Ureter (tissue), 1 donor: Measurements from ENCODE around the gene SPECC1. TPM values are rescaled to one million over a fixed set of nuclear protein-coding genes. Genes with fewer than 3 reads are reported as not detected.
"Not testable (repeated sequence)": the region's sequence is repeated elsewhere in the genome, so short reads cannot be mapped to it uniquely, and the experiment has no call there.

ENCODE experiments used
- DNase-seq: peaks from one replicate; pipeline ENCODE4 v3.0.0-alpha.2; 2020; ENCODE audit warnings: low spot score
- total RNA-seq: library from RNA; stranded (reverse); gene quantifications from one replicate; pipeline ENCODE4 v1.2.4, GENCODE V29; 2023
- donor health status: DM: yes; HTN: yes; CAD: no.

Gene SPECC1
- total RNA-seq, 1 donor from 2014 or later: 26.2 TPM

DNA sequence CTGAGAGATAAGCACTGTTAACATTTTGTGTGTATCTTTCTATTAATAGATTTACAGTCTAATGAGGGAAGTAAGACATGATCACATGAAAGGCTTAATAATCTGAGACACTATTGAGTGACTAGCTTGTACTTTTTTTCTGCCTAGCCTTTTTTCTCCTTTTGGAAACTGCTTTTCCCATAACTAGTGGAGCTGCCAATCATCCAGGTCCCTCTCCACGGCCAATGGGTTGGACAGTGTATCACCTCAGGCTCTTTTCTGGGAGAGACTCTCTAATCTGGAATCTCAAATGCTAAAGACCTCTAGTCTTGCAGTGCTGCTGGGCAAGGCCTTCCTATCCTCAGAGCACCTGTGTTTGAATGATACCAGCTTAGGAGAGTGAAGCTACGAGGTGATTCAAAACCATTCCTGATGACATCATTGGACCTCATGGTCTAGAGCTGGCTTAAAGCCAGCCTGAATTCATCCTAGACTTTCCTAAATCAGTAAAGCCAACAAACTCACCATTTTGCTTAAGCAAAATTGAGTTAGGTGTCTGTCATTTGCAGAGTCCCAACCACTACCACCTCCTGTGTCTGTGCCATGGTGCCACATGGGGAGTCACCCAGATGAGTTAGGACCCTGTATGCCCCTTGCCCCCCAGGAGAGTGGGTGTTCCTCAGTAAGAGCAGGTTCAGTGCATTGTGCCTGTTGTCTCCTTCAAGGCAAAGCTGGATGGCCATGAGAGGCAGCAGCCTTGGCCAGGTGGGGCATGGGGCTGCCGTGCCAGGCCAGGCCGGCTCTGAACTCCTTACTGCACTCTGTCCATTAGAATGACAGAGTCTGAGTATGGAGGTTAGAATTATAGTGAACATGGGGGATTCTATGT lies 62.9 kb downstream of the SPECC1 start:
- no peak for DNase-seq

DNA sequence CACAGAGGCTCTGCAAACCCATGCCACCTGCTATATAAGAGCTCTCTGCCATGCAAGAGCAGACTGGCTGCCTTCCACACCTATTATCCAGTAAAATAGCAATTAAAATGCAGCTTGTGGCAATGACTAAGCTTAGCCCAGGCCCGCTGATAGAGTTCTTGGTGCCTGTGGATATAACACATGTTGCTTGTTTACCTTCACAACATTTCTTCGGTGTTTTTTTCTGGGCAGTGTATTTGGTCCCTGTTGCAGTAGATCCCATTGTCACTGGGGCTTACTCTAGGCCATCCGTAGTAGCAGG lies 63.5 kb downstream of the SPECC1 start:
- DNase-seq: no peak

DNA sequence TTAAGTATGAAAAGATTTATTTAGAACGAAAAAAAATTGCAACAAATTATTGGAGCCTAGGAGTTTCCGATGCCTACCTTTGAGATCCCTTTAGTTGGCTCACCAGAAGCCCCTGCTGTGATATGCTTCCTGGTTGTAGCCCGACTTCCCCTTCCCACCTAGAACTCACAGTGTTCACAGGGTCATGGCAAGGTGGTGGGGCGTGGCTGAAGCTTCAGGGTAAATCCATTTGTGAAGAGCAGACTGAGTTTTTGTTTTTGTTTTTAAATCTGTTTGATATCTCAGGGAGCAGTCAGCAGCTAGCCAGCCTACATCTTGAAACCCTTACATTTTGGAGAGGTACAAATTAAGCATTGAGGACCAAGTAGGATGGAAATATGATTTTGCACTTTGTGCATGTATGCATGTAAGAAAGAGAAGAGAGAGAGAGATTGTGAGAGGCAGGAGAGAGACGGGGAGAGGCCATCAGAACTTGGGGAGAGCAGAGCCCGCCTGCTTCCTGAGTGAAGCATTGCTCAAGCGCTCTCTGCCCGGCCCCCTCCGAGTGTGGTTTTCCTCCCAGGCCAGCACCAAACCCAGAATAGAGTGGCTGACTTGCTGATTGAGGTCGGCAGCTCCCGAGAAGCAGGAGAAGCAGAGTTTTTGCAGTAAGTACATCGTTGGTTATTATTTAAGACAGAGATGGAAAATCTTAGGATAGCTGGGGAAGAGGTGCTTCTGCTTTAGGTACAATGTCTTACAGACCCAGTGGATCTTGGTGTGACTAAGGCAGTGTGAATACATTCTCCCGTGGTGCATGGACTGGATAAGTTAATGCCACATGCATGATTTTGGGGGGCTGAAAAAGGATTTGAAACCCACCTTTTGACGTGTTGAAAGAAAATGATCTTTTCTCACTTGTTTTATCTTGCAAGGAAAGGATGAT lies 64.2 kb downstream of the SPECC1 start:
- DNase-seq: no peak

DNA sequence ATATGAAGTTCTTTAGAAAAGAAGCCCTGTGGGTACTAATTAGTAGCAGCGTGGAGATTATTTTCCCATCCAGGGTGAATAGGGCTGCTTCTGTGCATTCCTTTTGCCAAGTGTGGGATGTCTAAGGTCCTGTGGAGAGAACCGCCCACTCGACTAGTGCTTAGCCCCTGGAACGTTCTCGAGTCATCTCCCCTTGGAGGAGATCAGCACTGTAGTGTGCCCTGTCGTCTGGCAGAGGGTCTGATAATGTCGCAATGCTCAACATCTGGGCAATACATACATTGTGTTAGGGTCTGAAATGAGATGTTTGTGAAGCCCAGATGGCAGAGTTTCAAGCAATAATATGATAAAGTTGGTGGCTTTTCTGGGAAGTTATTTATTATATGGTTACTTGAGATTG lies 64.8 kb downstream of the SPECC1 start:
- DNase-seq: no peak

DNA sequence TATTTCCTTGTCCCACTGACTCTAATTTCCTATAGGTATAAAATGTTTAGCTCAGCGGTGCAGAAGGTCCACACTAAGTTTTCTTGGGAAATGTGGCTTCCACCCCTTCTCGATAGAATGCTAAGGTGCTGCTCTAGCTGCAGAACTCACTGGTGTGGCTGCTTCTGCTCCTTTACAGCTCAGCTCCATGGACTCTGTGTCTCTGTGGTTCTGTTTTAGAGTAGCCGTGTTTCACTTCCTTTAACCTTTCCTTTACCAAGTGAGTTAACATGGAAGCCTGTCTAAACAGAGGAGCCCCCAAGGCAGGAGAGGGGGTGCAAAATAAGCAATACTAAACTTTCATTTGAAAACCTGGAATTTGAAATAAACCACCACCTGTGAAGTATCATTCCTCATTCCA lies 65.3 kb downstream of the SPECC1 start:
- DNase-seq: no peak

GRCh38 chr17:20076137-20076536 lies 67.0 kb downstream of the SPECC1 start:
- not testable (repeated sequence) for DNase-seq

DNA sequence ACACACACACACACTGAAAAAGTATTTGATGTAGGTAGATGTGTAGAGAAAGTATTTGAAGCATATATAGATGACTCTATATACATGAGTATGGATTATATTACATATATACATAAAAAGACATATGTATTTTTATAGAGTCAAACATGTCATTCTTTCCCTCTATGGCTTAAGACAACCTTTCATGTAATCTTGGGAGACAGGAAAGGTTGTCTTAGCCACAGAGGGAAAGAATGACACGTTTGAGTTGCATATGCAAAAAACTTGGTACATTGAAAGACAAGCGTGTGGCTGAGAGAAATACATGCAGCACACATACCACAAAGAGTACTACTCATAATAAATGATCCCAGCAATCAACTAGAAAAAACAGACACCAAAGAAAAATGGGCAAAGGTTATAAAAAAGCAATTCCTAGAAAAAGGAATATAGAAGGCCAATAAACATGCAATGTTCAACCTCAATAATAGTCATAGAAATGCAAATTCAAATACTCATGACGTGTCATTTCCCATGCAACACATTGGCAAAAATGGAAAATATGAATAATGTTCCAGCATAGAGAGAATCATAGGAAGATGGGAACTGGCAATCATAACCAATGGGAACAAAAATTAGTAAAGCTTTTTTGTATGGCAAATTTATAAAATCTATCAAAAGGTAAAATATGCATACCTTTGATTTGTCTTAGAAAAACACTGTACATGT lies 69.0 kb downstream of the SPECC1 start:
- DNase-seq: no peak

- no peak for DNase-seq
Measured at GRCh38 chr17:20080513-20080912, 71.4 kb downstream of the SPECC1 start.

DNA sequence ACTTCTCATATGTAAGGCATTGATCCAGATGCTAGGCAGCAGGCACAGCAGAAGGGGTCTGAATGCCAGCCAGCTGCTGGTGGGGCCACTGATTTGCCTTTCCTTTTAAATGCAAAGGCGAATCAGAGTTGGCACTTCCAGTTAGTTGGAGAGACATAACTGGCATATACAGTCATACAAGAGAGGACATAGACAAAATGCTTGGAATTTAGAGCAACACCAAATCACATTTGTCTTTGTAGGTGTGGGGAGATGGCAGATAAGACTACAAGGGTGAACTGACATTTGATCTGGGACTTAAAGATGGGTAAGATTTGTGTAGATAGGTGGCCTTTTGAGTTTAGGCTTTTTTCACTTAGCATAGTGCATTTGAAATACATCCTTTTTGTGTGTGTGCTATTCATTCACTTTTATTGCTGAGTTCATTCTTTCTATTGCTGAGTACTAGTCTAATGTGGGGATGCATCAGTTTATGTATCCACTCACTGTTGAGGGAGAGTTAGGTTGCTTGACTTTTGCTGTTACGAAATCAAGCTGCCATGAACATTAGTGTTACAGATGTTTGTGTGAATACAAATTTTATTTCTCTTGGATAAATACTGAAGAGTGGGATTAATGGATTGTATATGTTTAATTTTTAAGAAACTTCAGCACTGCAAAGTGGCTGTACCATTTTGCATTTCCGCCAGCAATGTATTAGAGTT lies 74.1 kb downstream of the SPECC1 start:
- DNase-seq: no peak

GRCh38 chr17:20084621-20085282 lies 75.6 kb downstream of the SPECC1 start:
- DNase-seq: no peak

DNA sequence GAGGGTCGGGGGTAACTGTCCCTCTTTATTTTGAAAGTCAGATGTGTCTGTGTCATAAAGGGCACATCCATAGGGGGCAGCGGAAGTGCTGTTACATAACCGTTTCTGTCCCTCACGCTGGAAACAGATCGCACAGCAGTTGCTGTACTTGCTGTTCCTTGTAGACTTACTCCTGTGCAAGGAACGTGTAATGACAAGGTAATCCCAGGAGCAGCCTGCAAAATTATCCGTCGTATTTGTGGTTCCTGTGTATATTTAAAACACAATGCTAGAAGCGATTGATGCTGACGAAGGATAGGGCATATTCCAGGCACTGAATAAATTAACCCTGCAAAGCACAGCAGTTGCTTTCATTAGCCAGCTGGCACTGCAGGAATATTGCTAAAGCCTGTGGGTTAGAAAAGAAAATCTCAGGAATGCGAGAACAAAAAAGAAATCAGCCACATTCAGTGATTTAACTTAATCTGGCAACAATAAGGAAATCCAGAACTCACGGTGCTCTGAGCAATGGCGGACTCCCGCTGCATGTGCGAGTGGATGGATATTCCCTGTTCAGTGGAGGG lies 76.2 kb downstream of the SPECC1 start:
- DNase-seq: no peak

DNA sequence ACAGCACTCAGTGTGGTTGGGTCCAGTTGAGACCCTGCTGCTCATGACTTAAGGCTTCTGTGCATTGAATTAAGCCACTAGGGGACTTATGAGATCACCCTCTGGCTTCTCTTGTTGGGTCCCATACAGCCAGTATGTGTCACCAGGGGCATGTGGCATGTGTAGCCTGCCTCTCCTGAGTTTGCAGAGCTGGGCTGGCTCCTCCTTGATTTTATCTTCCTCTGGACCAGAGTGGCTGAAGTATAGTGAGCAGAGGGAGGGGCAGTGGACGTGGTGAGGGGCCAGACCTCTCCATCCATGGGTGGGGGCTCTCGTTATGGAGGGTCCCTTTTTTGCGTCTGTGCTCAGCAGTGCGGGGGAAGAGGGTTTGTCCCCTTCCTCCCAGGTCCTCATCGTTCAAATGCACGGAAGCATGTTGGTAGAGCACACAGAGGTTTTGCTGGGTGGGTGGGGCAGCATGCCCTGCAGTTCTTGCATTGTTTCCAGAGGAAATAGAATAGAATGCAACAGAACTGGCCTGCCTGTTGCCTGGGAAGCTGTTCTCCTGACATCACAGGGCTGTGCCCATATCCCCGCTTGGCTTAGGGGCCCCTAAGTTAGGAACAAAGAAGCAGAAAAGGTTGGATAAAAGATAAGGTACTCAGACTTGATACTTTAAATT lies 77.4 kb downstream of the SPECC1 start:
- DNase-seq: no peak

- DNase-seq: no peak
Measured at GRCh38 chr17:20087538-20088250, 78.5 kb downstream of the SPECC1 start.

- DNase-seq: no peak
Measured at GRCh38 chr17:20089756-20090547, 80.8 kb downstream of the SPECC1 start.

DNA sequence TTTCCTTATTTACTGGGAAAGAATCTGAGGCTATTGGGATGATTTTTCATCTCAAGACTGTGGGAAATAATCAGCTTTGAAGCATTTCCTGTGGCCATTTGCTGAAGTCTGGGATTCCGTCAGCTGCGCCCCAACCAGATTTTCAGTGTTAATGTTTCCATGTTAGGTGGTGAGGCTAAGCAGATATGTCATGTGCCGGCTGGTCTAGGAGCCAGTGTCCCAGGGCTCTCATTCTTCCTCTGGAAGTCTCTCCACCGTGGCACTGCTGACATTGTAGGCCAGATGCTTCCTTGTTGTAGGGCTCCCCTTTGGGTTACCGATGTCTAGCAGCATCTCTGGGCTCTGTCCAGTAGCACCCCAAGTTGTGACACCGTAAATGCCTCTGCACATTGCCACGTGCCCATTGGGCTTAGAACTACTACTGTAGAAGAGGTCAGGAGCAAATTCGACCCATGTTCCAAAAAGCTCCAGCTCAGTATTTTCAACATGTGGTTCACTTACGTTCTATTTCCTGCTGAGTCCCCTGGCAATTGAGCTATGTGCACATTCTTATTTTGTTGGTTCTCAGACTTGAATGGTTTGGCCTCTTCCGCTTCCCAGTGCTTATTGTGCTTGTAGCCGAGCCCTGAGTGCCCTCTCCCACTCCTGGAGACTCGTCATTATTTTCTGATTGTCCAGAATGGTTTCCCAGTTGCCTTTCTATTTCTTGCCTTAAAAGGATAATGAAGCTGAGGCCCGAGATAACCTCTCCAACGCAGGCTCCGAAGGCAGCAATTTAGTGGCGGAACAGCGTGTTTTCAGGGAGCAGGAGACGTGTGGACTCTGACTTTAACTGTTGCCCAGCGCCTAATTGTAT lies 82.2 kb downstream of the SPECC1 start:
- DNase-seq: no peak

DNA sequence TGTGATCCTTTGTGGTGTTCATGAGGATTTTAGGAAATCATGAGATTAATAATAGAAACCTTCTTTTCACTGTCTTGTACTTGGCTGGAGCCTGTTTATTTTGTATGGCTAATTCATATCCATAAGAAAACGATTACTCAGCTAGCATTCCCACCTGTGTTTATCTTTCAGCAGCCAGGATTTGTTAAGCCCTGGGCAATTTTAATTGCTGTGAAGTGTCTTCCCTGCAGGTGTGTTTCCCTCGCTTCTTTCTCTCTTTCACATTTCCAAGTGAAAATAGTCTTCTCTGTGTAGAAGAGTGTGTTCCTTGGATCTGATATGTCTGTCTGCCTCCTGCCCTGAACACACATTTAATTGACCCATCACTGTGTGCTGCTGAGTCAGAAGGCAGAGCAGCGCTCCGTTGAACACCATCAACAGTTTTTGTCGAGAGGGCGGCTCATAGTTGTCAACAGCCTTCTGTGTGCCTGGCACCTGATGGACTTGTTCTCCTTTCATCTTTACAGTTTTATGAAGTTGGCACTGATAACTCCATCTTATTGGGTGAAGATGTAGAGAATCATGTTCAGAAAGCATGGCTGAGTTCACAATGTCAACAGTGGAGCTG lies 83.2 kb downstream of the SPECC1 start:
- DNase-seq: no peak

GRCh38 chr17:20092973-20093626 lies 83.9 kb downstream of the SPECC1 start:
- DNase-seq: no peak
